ENCODE measurements around the gene AFP.

The AFP gene

GRCh38 chr4:73416423-73417087, 19.5 kb upstream of the AFP start:
- no peak overlapping the region for H3K9ac ChIP-seq (ENCODE audit: low read depth, low read length)
- no peaks in the 10 kb centered on the region for H3K9me3 ChIP-seq (replicated peaks; ENCODE audit: low read length)
- H3K27me3 ChIP-seq (ENCODE audit: control insufficient read depth, insufficient read depth, low read length), result peaks cover 7% of the 10 kb centered on the region
- no peaks in the 10 kb centered on the region for H3K4me1 ChIP-seq (ENCODE audit: control insufficient read depth, insufficient read depth, low read length)
- H3K36me3 ChIP-seq (ENCODE audit: insufficient read depth, low read length), result no peaks in the 10 kb centered on the region
- no peak overlapping the region for H3K4me3 ChIP-seq (ENCODE audit: low read length)
- H3K4me2 ChIP-seq (ENCODE audit: low read length), result no peak overlapping the region

DNA sequence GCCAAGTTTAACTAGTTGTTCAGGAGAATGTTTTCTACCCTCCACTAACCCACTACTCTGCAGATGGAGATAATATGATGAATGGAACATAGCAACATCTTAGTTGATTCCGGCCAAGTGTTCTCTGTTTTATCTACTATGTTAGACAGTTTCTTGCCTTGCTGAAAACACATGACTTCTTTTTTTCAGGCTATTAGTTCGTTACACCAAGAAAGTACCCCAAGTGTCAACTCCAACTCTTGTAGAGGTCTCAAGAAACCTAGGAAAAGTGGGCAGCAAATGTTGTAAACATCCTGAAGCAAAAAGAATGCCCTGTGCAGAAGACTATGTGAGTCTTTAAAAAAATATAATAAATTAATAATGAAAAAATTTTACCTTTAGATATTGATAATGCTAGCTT, 18.7 kb upstream of the AFP start:
- Histone ChIP-seq H3K4me1 (ENCODE audit: control insufficient read depth, insufficient read depth, low read length) (no peaks in the 10 kb centered on the region), H3K4me3 (ENCODE audit: low read length) (no peak overlapping the region)

GRCh38 chr4:73417973-73418372, 18.0 kb upstream of the AFP start:
- Histone ChIP-seq H3K4me2 (ENCODE audit: low read length) (no peak overlapping the region), H3K9me3 (replicated peaks; ENCODE audit: low read length) (no peaks in the 10 kb centered on the region), H3K9ac (ENCODE audit: low read depth, low read length) (no peak overlapping the region), H3K27me3 (ENCODE audit: control insufficient read depth, insufficient read depth, low read length) (peaks cover 7% of the 10 kb centered on the region), H3K4me1 (ENCODE audit: control insufficient read depth, insufficient read depth, low read length) (no peaks in the 10 kb centered on the region), H3K4me3 (ENCODE audit: low read length) (no peak overlapping the region), H3K36me3 (ENCODE audit: insufficient read depth, low read length) (no peaks in the 10 kb centered on the region)

More for the DNA sequence above, 18.7 kb upstream of the AFP start:
- Histone ChIP-seq H3K9ac (ENCODE audit: low read depth, low read length) (no peak overlapping the region), H3K9me3 (replicated peaks; ENCODE audit: low read length) (no peaks in the 10 kb centered on the region), H3K4me2 (ENCODE audit: low read length) (no peak overlapping the region), H3K27me3 (ENCODE audit: control insufficient read depth, insufficient read depth, low read length) (peaks cover 7% of the 10 kb centered on the region), H3K36me3 (ENCODE audit: insufficient read depth, low read length) (no peaks in the 10 kb centered on the region)

DNA sequence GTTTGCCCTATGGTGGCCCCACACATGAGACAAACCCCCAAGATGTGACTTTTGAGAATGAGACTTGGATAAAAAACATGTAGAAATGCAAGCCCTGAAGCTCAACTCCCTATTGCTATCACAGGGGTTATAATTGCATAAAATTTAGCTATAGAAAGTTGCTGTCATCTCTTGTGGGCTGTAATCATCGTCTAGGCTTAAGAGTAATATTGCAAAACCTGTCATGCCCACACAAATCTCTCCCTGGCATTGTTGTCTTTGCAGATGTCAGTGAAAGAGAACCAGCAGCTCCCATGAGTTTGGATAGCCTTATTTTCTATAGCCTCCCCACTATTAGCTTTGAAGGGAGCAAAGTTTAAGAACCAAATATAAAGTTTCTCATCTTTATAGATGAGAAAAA, 17.3 kb upstream of the AFP start:
- no peaks in the 10 kb centered on the region for H3K36me3 ChIP-seq (ENCODE audit: insufficient read depth, low read length)

GRCh38 chr4:73419106-73420038, 16.6 kb upstream of the AFP start:
- Histone ChIP-seq H3K4me1 (ENCODE audit: control insufficient read depth, insufficient read depth, low read length) (no peaks in the 10 kb centered on the region), H3K27me3 (ENCODE audit: control insufficient read depth, insufficient read depth, low read length) (peaks cover 7% of the 10 kb centered on the region), H3K9me3 (replicated peaks; ENCODE audit: low read length) (no peaks in the 10 kb centered on the region), H3K4me2 (ENCODE audit: low read length) (no peak overlapping the region), H3K4me3 (ENCODE audit: low read length) (no peak overlapping the region), H3K36me3 (ENCODE audit: insufficient read depth, low read length) (no peaks in the 10 kb centered on the region), H3K9ac (ENCODE audit: low read depth, low read length) (no peak overlapping the region)

More for the DNA sequence above, 17.3 kb upstream of the AFP start:
- Histone ChIP-seq H3K4me1 (ENCODE audit: control insufficient read depth, insufficient read depth, low read length) (no peaks in the 10 kb centered on the region), H3K4me2 (ENCODE audit: low read length) (no peak overlapping the region), H3K4me3 (ENCODE audit: low read length) (no peak overlapping the region), H3K27me3 (ENCODE audit: control insufficient read depth, insufficient read depth, low read length) (peaks cover 7% of the 10 kb centered on the region), H3K9ac (ENCODE audit: low read depth, low read length) (no peak overlapping the region), H3K9me3 (replicated peaks; ENCODE audit: low read length) (no peaks in the 10 kb centered on the region)

GRCh38 chr4:73420615-73421014, 15.4 kb upstream of the AFP start:
- peaks cover 7% of the 10 kb centered on the region for H3K27me3 ChIP-seq (ENCODE audit: control insufficient read depth, insufficient read depth, low read length)
- H3K4me3 ChIP-seq (ENCODE audit: low read length), result no peak overlapping the region
- H3K4me1 ChIP-seq (ENCODE audit: control insufficient read depth, insufficient read depth, low read length), result no peaks in the 10 kb centered on the region
- H3K4me2 ChIP-seq (ENCODE audit: low read length), result no peak overlapping the region
- no peaks in the 10 kb centered on the region for H3K9me3 ChIP-seq (replicated peaks; ENCODE audit: low read length)
- H3K36me3 ChIP-seq (ENCODE audit: insufficient read depth, low read length), result no peaks in the 10 kb centered on the region
- H3K9ac ChIP-seq (ENCODE audit: low read depth, low read length), result no peak overlapping the region

- H3K27me3 ChIP-seq (ENCODE audit: control insufficient read depth, insufficient read depth, low read length), result peaks cover 10% of the 10 kb centered on the region
- H3K4me3 ChIP-seq (ENCODE audit: low read length), result no peak overlapping the region
- no peak overlapping the region for H3K9ac ChIP-seq (ENCODE audit: low read depth, low read length)
- no peaks in the 10 kb centered on the region for H3K4me1 ChIP-seq (ENCODE audit: control insufficient read depth, insufficient read depth, low read length)
- no peak overlapping the region for H3K4me2 ChIP-seq (ENCODE audit: low read length)
- no peaks in the 10 kb centered on the region for H3K9me3 ChIP-seq (replicated peaks; ENCODE audit: low read length)
- no peaks in the 10 kb centered on the region for H3K36me3 ChIP-seq (ENCODE audit: insufficient read depth, low read length)
Observed at GRCh38 chr4:73421708-73422457, 14.1 kb upstream of the AFP start.

- Histone ChIP-seq H3K27me3 (ENCODE audit: control insufficient read depth, insufficient read depth, low read length) (peaks cover 10% of the 10 kb centered on the region), H3K4me1 (ENCODE audit: control insufficient read depth, insufficient read depth, low read length) (no peaks in the 10 kb centered on the region), H3K4me3 (ENCODE audit: low read length) (no peak overlapping the region), H3K9me3 (replicated peaks; ENCODE audit: low read length) (no peaks in the 10 kb centered on the region), H3K9ac (ENCODE audit: low read depth, low read length) (no peak overlapping the region), H3K4me2 (ENCODE audit: low read length) (no peak overlapping the region), H3K36me3 (ENCODE audit: insufficient read depth, low read length) (no peaks in the 10 kb centered on the region)
Observed at GRCh38 chr4:73422458-73422752, 13.6 kb upstream of the AFP start.

- peaks cover 10% of the 10 kb centered on the region for H3K27me3 ChIP-seq (ENCODE audit: control insufficient read depth, insufficient read depth, low read length)
- H3K4me2 ChIP-seq (ENCODE audit: low read length), result no peak overlapping the region
- no peaks in the 10 kb centered on the region for H3K4me1 ChIP-seq (ENCODE audit: control insufficient read depth, insufficient read depth, low read length)
- H3K36me3 ChIP-seq (ENCODE audit: insufficient read depth, low read length), result no peaks in the 10 kb centered on the region
- no peak overlapping the region for H3K9ac ChIP-seq (ENCODE audit: low read depth, low read length)
- H3K4me3 ChIP-seq (ENCODE audit: low read length), result no peak overlapping the region
- no peaks in the 10 kb centered on the region for H3K9me3 ChIP-seq (replicated peaks; ENCODE audit: low read length)
Observed at GRCh38 chr4:73423184-73423583, 12.8 kb upstream of the AFP start.

DNA sequence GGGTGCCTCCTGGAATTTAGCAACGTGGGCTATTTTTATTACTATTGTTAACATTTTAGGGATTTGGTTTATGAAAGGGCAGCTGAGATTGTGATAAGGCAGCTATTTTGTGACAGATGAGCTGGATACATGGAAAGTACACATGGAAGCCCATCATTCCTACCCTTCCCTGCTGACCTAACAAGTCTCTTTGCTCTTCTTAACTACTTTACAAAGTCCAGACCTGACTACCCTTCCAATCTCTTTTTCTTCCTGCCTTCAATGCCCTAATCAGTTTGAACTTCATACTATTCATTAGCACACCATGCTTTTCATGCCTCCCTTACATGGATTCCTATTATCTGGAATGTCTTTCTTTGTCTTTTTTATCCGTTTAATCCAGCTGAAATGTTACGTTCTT, 9.4 kb upstream of the AFP start:
- Histone ChIP-seq H3K9ac (ENCODE audit: low read depth, low read length) (no peak overlapping the region), H3K4me2 (ENCODE audit: low read length) (no peak overlapping the region)

GRCh38 chr4:73429118-73429517, 6.9 kb upstream of the AFP start:
- no peak overlapping the region for H3K4me3 ChIP-seq (ENCODE audit: low read length)
- peaks cover 6% of the 10 kb centered on the region for H3K27me3 ChIP-seq (ENCODE audit: control insufficient read depth, insufficient read depth, low read length)
- no peak overlapping the region for H3K9ac ChIP-seq (ENCODE audit: low read depth, low read length)
- H3K36me3 ChIP-seq (ENCODE audit: insufficient read depth, low read length), result no peaks in the 10 kb centered on the region
- H3K4me2 ChIP-seq (ENCODE audit: low read length), result no peak overlapping the region
- H3K4me1 ChIP-seq (ENCODE audit: control insufficient read depth, insufficient read depth, low read length), result no peaks in the 10 kb centered on the region
- no peaks in the 10 kb centered on the region for H3K9me3 ChIP-seq (replicated peaks; ENCODE audit: low read length)

More for the DNA sequence above, 9.4 kb upstream of the AFP start:
- Histone ChIP-seq H3K9me3 (replicated peaks; ENCODE audit: low read length) (no peaks in the 10 kb centered on the region), H3K27me3 (ENCODE audit: control insufficient read depth, insufficient read depth, low read length) (peaks cover 6% of the 10 kb centered on the region), H3K4me3 (ENCODE audit: low read length) (no peak overlapping the region), H3K4me1 (ENCODE audit: control insufficient read depth, insufficient read depth, low read length) (no peaks in the 10 kb centered on the region), H3K36me3 (ENCODE audit: insufficient read depth, low read length) (no peaks in the 10 kb centered on the region)
